NCI-H446 treated with DMSO at 0.1 percent for 48 hours (cell line): ENCODE data around the gene PRRX2.

Experiments used
- DNase-seq: peaks from one replicate; lab custom pipeline; 2025; lab: John Stamatoyannopoulos, UW

The PRRX2 gene

GRCh38 chr9:129709438-129710168 is 44.2 kb downstream of the PRRX2 start:
- DNase-seq, result no peak

GRCh38 chr9:129710169-129710453 is 44.7 kb downstream of the PRRX2 start:
- no peak for DNase-seq

GRCh38 chr9:129712634-129713401 is 47.4 kb downstream of the PRRX2 start:
- DNase-seq, result no peak

GRCh38 chr9:129713402-129713679 is 47.9 kb downstream of the PRRX2 start:
- no peak for DNase-seq

GRCh38 chr9:129714511-129715061 is 49.1 kb downstream of the PRRX2 start:
- no peak for DNase-seq

DNA sequence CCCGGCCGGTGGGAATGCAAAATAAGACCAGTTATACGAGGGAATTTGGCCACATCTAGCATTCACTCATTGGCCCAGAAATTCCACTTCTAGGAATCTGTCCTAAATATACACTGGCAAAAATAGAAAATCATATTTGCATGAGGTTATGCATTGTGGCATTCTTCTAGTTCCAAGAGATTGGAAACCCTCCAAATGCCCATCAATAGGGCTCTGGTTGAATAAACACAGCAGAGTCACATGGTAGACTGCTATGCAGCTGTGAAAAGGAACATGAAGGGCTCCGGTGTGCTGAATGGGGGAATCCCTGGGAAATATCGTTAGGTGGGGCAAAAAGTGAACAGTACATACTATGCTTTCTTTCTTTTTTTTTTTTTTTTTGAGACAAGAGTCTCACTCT is 50.6 kb downstream of the PRRX2 start:
- DNase-seq, result no peak

DNA sequence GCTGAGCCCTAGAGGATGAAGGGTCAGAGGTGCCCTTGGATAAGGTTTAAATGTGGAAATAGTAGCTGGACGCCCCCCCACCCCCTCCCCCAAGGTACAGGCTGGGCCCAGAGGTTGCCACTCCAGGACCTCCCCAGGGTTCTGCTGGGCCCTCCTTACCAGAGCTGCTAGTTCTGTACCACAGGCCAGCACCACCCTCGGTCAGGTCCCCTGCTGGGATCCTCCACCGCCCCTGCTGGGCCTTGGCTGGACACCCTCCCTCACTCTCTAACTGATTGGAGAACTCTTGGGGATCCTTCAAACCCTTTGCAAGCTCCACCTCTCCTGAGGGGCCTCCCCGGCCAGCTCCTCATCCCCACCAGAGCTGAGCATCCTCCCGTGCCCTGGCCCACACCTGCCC is 52.5 kb downstream of the PRRX2 start:
- DNase-seq, result no peak

GRCh38 chr9:129718647-129719046 is 53.2 kb downstream of the PRRX2 start:
- DNase-seq, result no peak

DNA sequence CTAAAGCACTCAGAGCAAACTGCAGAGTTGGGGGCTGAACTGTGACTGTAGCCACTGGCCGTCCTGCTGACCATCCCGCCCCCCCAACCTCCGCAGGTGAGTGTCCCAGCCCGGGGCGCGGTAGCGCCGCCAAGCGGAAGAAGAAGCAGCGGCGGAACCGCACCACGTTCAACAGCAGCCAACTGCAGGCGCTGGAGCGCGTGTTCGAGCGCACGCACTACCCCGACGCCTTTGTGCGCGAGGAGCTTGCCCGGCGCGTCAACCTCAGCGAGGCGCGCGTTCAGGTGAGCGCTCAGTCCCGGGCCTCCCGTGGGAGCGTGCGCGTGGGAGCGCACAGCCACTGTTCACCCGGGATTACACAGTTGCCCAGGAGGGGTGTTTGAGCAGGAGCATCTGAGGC is 53.7 kb downstream of the PRRX2 start:
- DNase-seq, result no peak

GRCh38 chr9:129720181-129720864 is 54.9 kb downstream of the PRRX2 start:
- DNase-seq, result no peak

GRCh38 chr9:129720865-129721545 is 55.6 kb downstream of the PRRX2 start:
- no peak for DNase-seq

DNA sequence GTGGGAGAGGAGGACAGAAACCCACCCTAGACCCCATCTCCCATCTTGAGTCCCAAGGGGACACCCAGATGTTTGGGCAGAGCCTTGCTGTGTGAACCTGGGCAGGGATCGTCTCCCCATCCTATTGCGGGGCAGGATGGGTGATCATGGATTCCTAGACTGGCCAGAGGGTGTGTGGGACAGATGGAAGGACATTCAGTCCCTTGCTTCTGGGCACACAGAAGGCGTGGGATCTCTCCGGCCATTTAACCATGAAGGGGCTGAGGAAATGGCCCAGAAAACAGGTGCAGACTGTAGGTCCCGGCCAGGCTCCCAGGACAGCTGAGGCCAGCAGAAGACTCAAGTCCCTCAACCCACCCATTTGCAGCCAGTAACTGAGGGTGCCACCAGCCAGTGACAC is 57.5 kb downstream of the PRRX2 start:
- DNase-seq, result no peak

GRCh38 chr9:129724456-129725190 is 59.2 kb downstream of the PRRX2 start:
- DNase-seq, result no peak

DNA sequence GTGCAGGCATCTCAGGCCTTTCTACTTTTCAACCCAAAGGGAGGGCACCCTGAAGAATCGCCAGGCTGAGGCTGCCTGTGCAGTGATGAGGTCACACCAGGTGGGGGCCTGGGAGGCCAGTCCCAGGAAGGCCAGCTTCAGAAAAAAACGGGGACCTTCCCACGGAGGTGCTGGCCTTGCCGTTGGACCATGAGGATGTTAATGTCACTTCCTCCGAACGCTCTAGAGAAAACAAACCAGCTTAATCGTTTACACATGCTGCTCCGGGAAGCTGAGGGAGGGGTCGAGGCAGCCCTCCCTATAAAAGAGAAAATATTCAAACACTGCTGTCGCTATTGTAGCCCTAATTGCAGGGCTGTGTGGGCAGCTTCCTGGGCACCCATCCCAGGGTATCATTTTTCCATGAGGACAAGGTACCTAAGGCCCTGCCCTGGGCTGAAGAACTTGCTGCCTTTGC is 60.4 kb downstream of the PRRX2 start:
- no peak for DNase-seq

- no peak for DNase-seq
These were observed 61.1 kb downstream of the PRRX2 start for GRCh38 chr9:129726322-129727160.

GRCh38 chr9:129728744-129729143 is 63.3 kb downstream of the PRRX2 start:
- DNase-seq, result no peak

- no peak for DNase-seq
These were observed 66.1 kb downstream of the PRRX2 start for GRCh38 chr9:129731477-129732085.

GRCh38 chr9:129732100-129732499 is 66.7 kb downstream of the PRRX2 start:
- no peak for DNase-seq

GRCh38 chr9:129732946-129733631 is 67.6 kb downstream of the PRRX2 start:
- no peak for DNase-seq

DNA sequence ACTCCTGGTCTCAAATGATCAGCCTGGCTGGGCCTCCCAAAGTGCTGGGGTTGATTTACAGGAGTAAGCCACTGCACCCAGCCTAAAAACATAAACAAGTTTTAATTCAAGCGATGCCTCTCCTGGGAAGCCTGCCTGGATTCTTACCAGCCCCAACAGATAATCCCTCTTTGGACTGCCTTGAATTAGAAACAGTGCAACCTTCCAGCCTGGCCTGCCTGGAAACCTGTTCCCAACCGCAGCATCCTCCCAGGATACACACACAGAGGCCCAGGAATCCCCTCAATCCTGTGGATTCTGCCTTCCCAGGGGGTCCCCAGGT is 68.1 kb downstream of the PRRX2 start:
- no peak for DNase-seq
